OCI-LY7 (cell line): ENCODE data around the gene SNN.

Experiments
- EZH2phosphoT487 ChIP-seq: fragments of 200-600 bp; sonication (generic); IDR thresholded peaks from 2 replicates; pipeline ENCODE4 v1.6.1; 2018; ENCODE audit warnings: low read depth, borderline replicate concordance, mild to moderate bottlenecking, mixed run types, antibody characterized with exemption, low read length, moderate library complexity, mixed read lengths
- TF ChIP-seq, protein P1 (sequence below): fragments of 200-600 bp; sonication (generic); conservative IDR thresholded peaks from 2 replicates; pipeline ENCODE4 v1.5.1; 2014; ENCODE audit warnings: mild to moderate bottlenecking, antibody characterized with exemption, low read length, moderate library complexity, mixed read lengths

DNA sequence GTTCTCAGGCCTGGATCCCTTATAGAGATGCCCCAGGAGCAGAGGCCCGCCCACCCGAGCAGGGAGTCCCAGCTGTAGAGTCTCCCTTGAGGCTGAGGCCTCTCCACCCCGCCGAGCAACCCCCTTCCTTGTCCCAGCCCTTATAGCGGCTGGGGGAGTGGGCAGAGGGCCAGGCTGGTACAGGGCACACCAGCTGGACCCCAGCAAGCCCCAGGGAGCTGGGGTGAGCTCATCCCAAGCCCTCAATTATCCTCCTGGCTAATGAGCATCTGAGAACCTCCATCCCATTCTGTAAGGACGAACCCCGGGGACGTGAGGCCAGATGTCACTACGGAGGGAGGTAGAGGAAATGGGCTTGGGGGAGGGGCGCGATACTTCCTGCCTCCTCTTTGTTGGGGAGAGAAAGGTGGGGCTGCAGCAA is 3.2 kb upstream of the SNN start:
- TF ChIP-seq, protein P1, sequence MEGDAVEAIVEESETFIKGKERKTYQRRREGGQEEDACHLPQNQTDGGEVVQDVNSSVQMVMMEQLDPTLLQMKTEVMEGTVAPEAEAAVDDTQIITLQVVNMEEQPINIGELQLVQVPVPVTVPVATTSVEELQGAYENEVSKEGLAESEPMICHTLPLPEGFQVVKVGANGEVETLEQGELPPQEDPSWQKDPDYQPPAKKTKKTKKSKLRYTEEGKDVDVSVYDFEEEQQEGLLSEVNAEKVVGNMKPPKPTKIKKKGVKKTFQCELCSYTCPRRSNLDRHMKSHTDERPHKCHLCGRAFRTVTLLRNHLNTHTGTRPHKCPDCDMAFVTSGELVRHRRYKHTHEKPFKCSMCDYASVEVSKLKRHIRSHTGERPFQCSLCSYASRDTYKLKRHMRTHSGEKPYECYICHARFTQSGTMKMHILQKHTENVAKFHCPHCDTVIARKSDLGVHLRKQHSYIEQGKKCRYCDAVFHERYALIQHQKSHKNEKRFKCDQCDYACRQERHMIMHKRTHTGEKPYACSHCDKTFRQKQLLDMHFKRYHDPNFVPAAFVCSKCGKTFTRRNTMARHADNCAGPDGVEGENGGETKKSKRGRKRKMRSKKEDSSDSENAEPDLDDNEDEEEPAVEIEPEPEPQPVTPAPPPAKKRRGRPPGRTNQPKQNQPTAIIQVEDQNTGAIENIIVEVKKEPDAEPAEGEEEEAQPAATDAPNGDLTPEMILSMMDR = no peak
- TF ChIP-seq EZH2phosphoT487 = no peak
